ENCODE data around the gene TRABD2B. TPM values are rescaled to one million over a fixed set of nuclear protein-coding genes. Genes with fewer than 3 reads are reported as not detected.

The TRABD2B gene
- total RNA-seq, 1 experiment from 2014 or later: 0.36 TPM

DNA sequence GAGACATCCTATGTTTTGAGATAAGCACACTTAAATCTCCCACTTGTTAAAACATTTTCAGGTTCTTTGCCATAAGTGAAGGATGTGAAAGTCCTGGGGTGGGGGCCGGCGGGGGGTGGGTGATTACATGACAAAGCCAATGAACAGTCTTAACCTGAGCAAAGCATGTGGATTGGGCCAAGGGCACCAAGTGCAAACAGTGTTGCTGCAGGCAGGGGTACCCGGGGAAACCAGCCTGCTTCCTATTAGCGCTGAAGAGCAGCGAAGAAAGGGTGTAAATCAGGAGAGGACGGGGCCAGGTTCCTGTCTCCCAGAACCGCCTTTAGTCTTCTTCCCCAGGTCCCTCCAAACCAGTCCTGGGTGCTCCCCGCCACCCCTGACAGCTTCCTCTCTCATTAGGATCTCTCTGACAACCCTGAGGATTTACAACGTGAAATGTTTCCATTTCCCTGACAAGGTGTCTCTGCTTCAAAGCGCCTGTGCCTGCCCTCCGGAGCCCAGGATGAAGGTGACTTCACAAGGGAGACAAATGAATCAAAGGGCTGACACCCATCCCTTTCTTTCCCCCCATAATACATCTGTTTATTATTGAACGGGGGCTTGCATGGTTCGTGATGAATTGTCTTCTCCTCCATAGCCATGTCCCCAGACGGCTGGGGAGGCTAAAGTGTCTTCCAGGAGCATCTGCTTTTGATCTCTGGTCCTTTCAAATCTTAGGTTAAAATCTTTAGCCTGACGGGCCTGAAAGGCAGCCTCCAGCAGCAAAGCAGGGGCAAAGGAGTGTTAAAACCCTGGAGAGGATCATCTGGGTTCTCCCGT is 109.5 kb downstream of the TRABD2B start:
- no peaks in the 10 kb centered on the region for H3K36me3 ChIP-seq (ENCODE audit: control insufficient read depth, insufficient read depth, low read length)
- TF ChIP-seq CTCF (IDR thresholded peaks at IDR 0.05; ENCODE audit: insufficient read depth in 1 of 2, low read depth in 1 of 2, low read length in 1 of 2, severe bottlenecking in 1 of 2, unreplicated experiment in 1 of 2): no peak
- Mint-ChIP-seq H3K27ac (ENCODE audit: unreplicated experiment) (no peak overlapping the region), H3K36me3 (ENCODE audit: insufficient read depth, unreplicated experiment) (no peaks in the 10 kb centered on the region), H3K4me1 (ENCODE audit: low read depth, unreplicated experiment) (no peaks in the 10 kb centered on the region), H3K4me3 (ENCODE audit: unreplicated experiment) (no peak overlapping the region), H3K9me3 (ENCODE audit: unreplicated experiment) (no peaks in the 10 kb centered on the region), H3K27me3 (ENCODE audit: insufficient read depth, unreplicated experiment) (peaks cover 3% of the 10 kb centered on the region)
- intact Hi-C loops (cut with micrococcal nuclease; ENCODE audit: unreplicated experiment): no loop called here
- CTCF ChIA-PET: no interaction called here
- no peak for DNase-seq
- H3K9me3 ChIP-seq: no peaks in the 10 kb centered on the region
- POLR2A ChIA-PET: no interaction called here
- H3K4me3 ChIP-seq (ENCODE audit: low read depth, low read length): no peak overlapping the region
- no TSS peak for BruUV-seq (replicated peaks)
- no peaks in the 10 kb centered on the region for H3K27me3 ChIP-seq (replicated peaks; ENCODE audit: control insufficient read depth, insufficient read depth, low read length)
- H3K4me1 ChIP-seq: no peaks in the 10 kb centered on the region

DNA sequence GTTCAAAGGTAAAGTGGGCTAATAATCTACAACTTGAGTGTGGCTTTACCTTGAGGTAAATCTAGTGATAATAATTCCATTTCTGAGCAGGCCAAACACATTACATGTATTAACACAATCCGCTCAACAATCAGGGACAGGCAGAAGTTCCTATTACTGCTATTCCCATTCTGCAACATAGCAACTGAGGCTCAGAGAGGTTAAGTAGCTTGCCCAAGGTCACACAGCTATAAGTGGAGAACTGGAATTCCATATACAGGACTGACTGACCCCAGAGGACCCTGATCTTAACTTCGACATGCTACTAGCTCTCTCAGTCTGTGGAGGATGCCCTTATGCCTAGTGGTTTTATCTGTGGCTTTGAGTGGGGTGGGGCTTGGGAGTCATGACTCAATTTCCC is 110.1 kb downstream of the TRABD2B start:
- BruUV-seq (replicated peaks): no TSS peak

GRCh38 chr1:47886141-47886540 is 111.0 kb downstream of the TRABD2B start:
- no peaks in the 10 kb centered on the region for H3K4me1 Mint-ChIP-seq (ENCODE audit: low read depth, unreplicated experiment)
- ChIA-PET CTCF (no interaction called here), POLR2A (no interaction called here)

More for the DNA sequence above, 110.1 kb downstream of the TRABD2B start:
- ChIA-PET POLR2A (no interaction called here), CTCF (no interaction called here)
- no peaks in the 10 kb centered on the region for H3K4me1 Mint-ChIP-seq (ENCODE audit: low read depth, unreplicated experiment)
- H3K36me3 Mint-ChIP-seq (ENCODE audit: insufficient read depth, unreplicated experiment): no peaks in the 10 kb centered on the region
- Histone ChIP-seq H3K9me3 (no peaks in the 10 kb centered on the region), H3K27me3 (replicated peaks; ENCODE audit: control insufficient read depth, insufficient read depth, low read length) (no peaks in the 10 kb centered on the region), H3K4me3 (ENCODE audit: low read depth, low read length) (no peak overlapping the region), H3K4me1 (no peaks in the 10 kb centered on the region), H3K36me3 (ENCODE audit: control insufficient read depth, insufficient read depth, low read length) (no peaks in the 10 kb centered on the region)
- intact Hi-C loops (cut with micrococcal nuclease; ENCODE audit: unreplicated experiment): no loop called here
- H3K27me3 Mint-ChIP-seq (ENCODE audit: insufficient read depth, unreplicated experiment): peaks cover 3% of the 10 kb centered on the region
- no peak for DNase-seq
- no peak for TF ChIP-seq CTCF (IDR thresholded peaks at IDR 0.05; ENCODE audit: insufficient read depth in 1 of 2, low read depth in 1 of 2, low read length in 1 of 2, severe bottlenecking in 1 of 2, unreplicated experiment in 1 of 2)
- no peak overlapping the region for H3K27ac Mint-ChIP-seq (ENCODE audit: unreplicated experiment)
- no peaks in the 10 kb centered on the region for H3K9me3 Mint-ChIP-seq (ENCODE audit: unreplicated experiment)
- no peak overlapping the region for H3K4me3 Mint-ChIP-seq (ENCODE audit: unreplicated experiment)

More at GRCh38 chr1:47886141-47886540, 111.0 kb downstream of the TRABD2B start:
- DNase-seq: no peak
- H3K27me3 ChIP-seq (replicated peaks; ENCODE audit: control insufficient read depth, insufficient read depth, low read length): no peaks in the 10 kb centered on the region
- H3K4me3 ChIP-seq (ENCODE audit: low read depth, low read length): no peak overlapping the region
- H3K4me1 ChIP-seq: no peaks in the 10 kb centered on the region
- no peaks in the 10 kb centered on the region for H3K36me3 ChIP-seq (ENCODE audit: control insufficient read depth, insufficient read depth, low read length)
- TF ChIP-seq CTCF (IDR thresholded peaks at IDR 0.05; ENCODE audit: insufficient read depth in 1 of 2, low read depth in 1 of 2, low read length in 1 of 2, severe bottlenecking in 1 of 2, unreplicated experiment in 1 of 2): no peak
- no peaks in the 10 kb centered on the region for H3K9me3 ChIP-seq
- intact Hi-C loops (cut with micrococcal nuclease; ENCODE audit: unreplicated experiment): no loop called here
- Mint-ChIP-seq H3K9me3 (ENCODE audit: unreplicated experiment) (no peaks in the 10 kb centered on the region), H3K27ac (ENCODE audit: unreplicated experiment) (no peak overlapping the region), H3K36me3 (ENCODE audit: insufficient read depth, unreplicated experiment) (no peaks in the 10 kb centered on the region), H3K27me3 (ENCODE audit: insufficient read depth, unreplicated experiment) (peaks cover 3% of the 10 kb centered on the region), H3K4me3 (ENCODE audit: unreplicated experiment) (no peak overlapping the region)
- no TSS peak for BruUV-seq (replicated peaks)
